ENCODE data around the gene COL11A2.

- TF ChIP-seq GATA3 (IDR thresholded peaks at IDR 0.05; ENCODE audit: low read depth, low read length) (no peak), GATA2 (IDR thresholded peaks at IDR 0.05; ENCODE audit: low read depth, low read length) (no peak)
Measured at GRCh38 chr6:33123732-33124524, 68.3 kb downstream of the COL11A2 start.
